Suprapubic skin (tissue), 4 donors: ENCODE results near the gene AKAP1.

Source experiments
- EP300 ChIP-seq: sonication (generic); formaldehyde crosslinking; IDR thresholded peaks from one replicate; pipeline ENCODE4 v1.6.1; 2017; ENCODE audit warnings: antibody characterized with exemption
- POLR2A ChIP-seq, 2 donors: fragments of 450-650 bp; IDR thresholded peaks; one replicate each; pipeline ENCODE4 v1.6.1; 2017; ENCODE audit warnings: antibody characterized with exemption in 2 of 2, mild to moderate bottlenecking in 2 of 2, moderate library complexity in 2 of 2
- POLR2AphosphoS5 ChIP-seq, 3 donors: sonication (generic); formaldehyde crosslinking; IDR thresholded peaks; one replicate each; pipeline ENCODE4 v1.6.1; 2017; ENCODE audit warnings: antibody characterized with exemption in 3 of 3
- TF ChIP-seq, protein P1 (sequence below), 2 donors: fragments of 200-600 bp in 1 of 2; fragments of 450-650 bp in 1 of 2; sonication (generic) in 1 of 2; IDR thresholded peaks; one replicate each; pipeline ENCODE4 v1.5.1; 2016 to 2019; ENCODE audit warnings: antibody characterized with exemption in 2 of 2, mild to moderate bottlenecking in 1 of 2, moderate library complexity in 1 of 2

DNA sequence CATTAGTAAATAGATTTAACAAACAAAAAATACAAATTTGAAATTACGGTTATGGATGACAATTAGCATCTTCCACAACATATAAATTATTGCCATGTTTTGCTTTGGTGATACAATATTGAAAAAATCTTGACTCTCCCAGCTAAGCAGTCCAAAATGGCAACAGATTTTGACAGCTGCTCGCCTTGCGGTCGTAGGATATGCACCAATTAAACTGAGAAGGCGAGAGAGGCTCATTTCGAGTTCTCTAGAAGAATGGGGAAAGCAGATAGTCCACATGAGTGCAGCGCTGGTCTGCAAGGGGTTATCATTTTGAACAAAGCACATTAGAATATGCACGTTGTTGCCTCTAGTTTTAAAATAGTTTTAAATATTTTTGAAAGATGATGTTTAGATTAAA, 55.3 kb downstream of the AKAP1 start:
- TF ChIP-seq POLR2AphosphoS5 (IDR thresholded peaks at IDR 0.05), result no peak
- TF ChIP-seq, protein P1, sequence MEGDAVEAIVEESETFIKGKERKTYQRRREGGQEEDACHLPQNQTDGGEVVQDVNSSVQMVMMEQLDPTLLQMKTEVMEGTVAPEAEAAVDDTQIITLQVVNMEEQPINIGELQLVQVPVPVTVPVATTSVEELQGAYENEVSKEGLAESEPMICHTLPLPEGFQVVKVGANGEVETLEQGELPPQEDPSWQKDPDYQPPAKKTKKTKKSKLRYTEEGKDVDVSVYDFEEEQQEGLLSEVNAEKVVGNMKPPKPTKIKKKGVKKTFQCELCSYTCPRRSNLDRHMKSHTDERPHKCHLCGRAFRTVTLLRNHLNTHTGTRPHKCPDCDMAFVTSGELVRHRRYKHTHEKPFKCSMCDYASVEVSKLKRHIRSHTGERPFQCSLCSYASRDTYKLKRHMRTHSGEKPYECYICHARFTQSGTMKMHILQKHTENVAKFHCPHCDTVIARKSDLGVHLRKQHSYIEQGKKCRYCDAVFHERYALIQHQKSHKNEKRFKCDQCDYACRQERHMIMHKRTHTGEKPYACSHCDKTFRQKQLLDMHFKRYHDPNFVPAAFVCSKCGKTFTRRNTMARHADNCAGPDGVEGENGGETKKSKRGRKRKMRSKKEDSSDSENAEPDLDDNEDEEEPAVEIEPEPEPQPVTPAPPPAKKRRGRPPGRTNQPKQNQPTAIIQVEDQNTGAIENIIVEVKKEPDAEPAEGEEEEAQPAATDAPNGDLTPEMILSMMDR (IDR thresholded peaks at IDR 0.05), result no peak
- no peak for TF ChIP-seq EP300
- TF ChIP-seq POLR2A (IDR thresholded peaks at IDR 0.05), result no peak
